MM.1S (cell line): Measurements from ENCODE around the gene ACOT12.

Source experiments
- DNase-seq: peaks from one replicate; pipeline ENCODE4 v3.0.0-alpha.2; 2015
- H2AFZ ChIP-seq: fragments of 300-600 bp; sonication (generic); 2 replicates; pipeline ENCODE4 v1.6.0; 2016; ENCODE audit warnings: antibody characterized with exemption, low read length
- H3F3A ChIP-seq: fragments of 300-600 bp; sonication (generic); 2 replicates; pipeline ENCODE4 v1.6.1; 2016; ENCODE audit warnings: mild to moderate bottlenecking, antibody characterized with exemption, low read length, moderate library complexity, mixed read lengths; ENCODE audit not compliant: insufficient read depth
- H3K27ac ChIP-seq: fragments of 300-600 bp; sonication (generic); 2 replicates; pipeline ENCODE4 v1.5.1; 2016; ENCODE audit warnings: mild to moderate bottlenecking, low read length
- H3K27me3 ChIP-seq: fragments of 300-600 bp; sonication (generic); replicated peaks from 2 replicates; pipeline ENCODE4 v1.6.0; 2016; ENCODE audit warnings: low read length; ENCODE audit not compliant: insufficient read depth
- H3K36me3 ChIP-seq: fragments of 300-600 bp; sonication (generic); replicated peaks from 2 replicates; pipeline ENCODE4 v1.6.1; 2016; ENCODE audit warnings: mild to moderate bottlenecking, low read length, mixed read lengths; ENCODE audit not compliant: insufficient read depth
- H3K4me1 ChIP-seq: fragments of 300-600 bp; sonication (generic); 2 replicates; pipeline ENCODE4 v1.6.1; 2016; ENCODE audit warnings: low read length, mixed read lengths
- H3K4me2 ChIP-seq: fragments of 300-600 bp; sonication (generic); 2 replicates; pipeline ENCODE4 v1.6.0; 2016; ENCODE audit warnings: low read depth, low read length
- H3K4me3 ChIP-seq: fragments of 300-600 bp; sonication (generic); 2 replicates; pipeline ENCODE4 v1.5.1; 2016; ENCODE audit warnings: low read length, mixed read lengths
- H3K79me2 ChIP-seq: fragments of 300-600 bp; sonication (generic); 2 replicates; pipeline ENCODE4 v1.6.1; 2016; ENCODE audit warnings: mixed run types, low read length, mixed read lengths
- H3K9ac ChIP-seq: fragments of 300-600 bp; sonication (generic); 2 replicates; pipeline ENCODE4 v1.6.1; 2016; ENCODE audit warnings: low read length, mixed read lengths
- H3K9me2 ChIP-seq: fragments of 300-600 bp; sonication (generic); replicated peaks from 2 replicates; pipeline ENCODE4 v1.6.1; 2016; ENCODE audit warnings: mild to moderate bottlenecking, low read length, mixed read lengths; ENCODE audit not compliant: insufficient read depth
- H3K9me3 ChIP-seq: fragments of 300-600 bp; sonication (generic); replicated peaks from 2 replicates; pipeline ENCODE4 v1.6.1; 2016; ENCODE audit warnings: mild to moderate bottlenecking, low read length, mixed read lengths; ENCODE audit not compliant: insufficient read depth
- H4K20me1 ChIP-seq: fragments of 300-600 bp; sonication (generic); 2 replicates; pipeline ENCODE4 v1.6.1; 2016; ENCODE audit warnings: mild to moderate bottlenecking, low read length, moderate library complexity, mixed read lengths; ENCODE audit not compliant: insufficient read depth
- EZH2 ChIP-seq: fragments of 300-600 bp; sonication (generic); optimal IDR thresholded peaks from 2 replicates; pipeline ENCODE3; 2017; ENCODE audit warnings: low read depth, mild to moderate bottlenecking, antibody characterized with exemption, low read length, mixed read lengths
- EZH2phosphoT487 ChIP-seq: fragments of 300-600 bp; sonication (generic); IDR thresholded peaks from 2 replicates; pipeline ENCODE4 v1.6.1; 2018; ENCODE audit warnings: antibody characterized with exemption, low read length
- TF ChIP-seq, protein P1 (sequence below): fragments of 300-600 bp; sonication (generic); IDR thresholded peaks from 2 replicates; pipeline ENCODE4 v1.5.1; 2016; ENCODE audit warnings: antibody characterized with exemption, low read length, mixed read lengths

Gene ACOT12

GRCh38 chr5:81395262-81395661 lies 1.3 kb upstream of the ACOT12 start:
- no peaks in the 10 kb centered on the region for H3F3A ChIP-seq
- H4K20me1 ChIP-seq: no peaks in the 10 kb centered on the region
- no peak overlapping the region for H3K4me3 ChIP-seq
- H3K9me3 ChIP-seq: no peaks in the 10 kb centered on the region
- no peak overlapping the region for H3K9ac ChIP-seq
- H3K4me2 ChIP-seq: no peak overlapping the region
- H3K36me3 ChIP-seq: no peaks in the 10 kb centered on the region
- H3K79me2 ChIP-seq: no peaks in the 10 kb centered on the region
- no peak overlapping the region for H3K27ac ChIP-seq
- H3K4me1 ChIP-seq: no peaks in the 10 kb centered on the region
- no peaks in the 10 kb centered on the region for H3K27me3 ChIP-seq
- H3K9me2 ChIP-seq: no peaks in the 10 kb centered on the region
- DNase-seq: no peak
- TF ChIP-seq EZH2phosphoT487 (no peak), EZH2 (no peak)
- TF ChIP-seq, protein P1, sequence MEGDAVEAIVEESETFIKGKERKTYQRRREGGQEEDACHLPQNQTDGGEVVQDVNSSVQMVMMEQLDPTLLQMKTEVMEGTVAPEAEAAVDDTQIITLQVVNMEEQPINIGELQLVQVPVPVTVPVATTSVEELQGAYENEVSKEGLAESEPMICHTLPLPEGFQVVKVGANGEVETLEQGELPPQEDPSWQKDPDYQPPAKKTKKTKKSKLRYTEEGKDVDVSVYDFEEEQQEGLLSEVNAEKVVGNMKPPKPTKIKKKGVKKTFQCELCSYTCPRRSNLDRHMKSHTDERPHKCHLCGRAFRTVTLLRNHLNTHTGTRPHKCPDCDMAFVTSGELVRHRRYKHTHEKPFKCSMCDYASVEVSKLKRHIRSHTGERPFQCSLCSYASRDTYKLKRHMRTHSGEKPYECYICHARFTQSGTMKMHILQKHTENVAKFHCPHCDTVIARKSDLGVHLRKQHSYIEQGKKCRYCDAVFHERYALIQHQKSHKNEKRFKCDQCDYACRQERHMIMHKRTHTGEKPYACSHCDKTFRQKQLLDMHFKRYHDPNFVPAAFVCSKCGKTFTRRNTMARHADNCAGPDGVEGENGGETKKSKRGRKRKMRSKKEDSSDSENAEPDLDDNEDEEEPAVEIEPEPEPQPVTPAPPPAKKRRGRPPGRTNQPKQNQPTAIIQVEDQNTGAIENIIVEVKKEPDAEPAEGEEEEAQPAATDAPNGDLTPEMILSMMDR: no peak
- no peak overlapping the region for H2AFZ ChIP-seq

- Histone ChIP-seq H3K4me3 (no peak overlapping the region), H3K9me3 (no peaks in the 10 kb centered on the region), H3K4me2 (no peak overlapping the region)
Observed at GRCh38 chr5:81393430-81393782, 528 bp downstream of the ACOT12 start.

DNA sequence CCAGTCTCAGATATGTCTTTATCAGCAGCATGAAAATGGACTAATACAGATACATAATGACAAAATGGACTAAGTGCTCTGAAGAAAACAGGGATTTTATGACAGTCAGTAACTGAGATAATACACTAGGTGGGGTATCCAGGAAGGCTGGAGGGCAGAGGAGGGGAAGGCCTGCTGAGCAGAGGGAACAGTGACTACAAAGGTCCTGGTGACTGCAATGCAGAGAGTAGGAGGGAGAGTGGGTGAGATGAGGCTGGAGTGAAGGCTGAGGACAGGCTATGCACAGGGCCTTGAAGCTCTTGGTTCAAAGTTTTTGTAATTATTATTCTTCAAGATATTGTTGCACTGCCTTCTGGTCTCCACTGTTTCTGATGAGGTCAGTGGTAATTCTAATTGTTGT lies 4.9 kb downstream of the ACOT12 start:
- H3K4me3 ChIP-seq: no peak overlapping the region
- no peak overlapping the region for H3K9ac ChIP-seq
- no peaks in the 10 kb centered on the region for H3K36me3 ChIP-seq
- no peaks in the 10 kb centered on the region for H3K4me1 ChIP-seq
- no peaks in the 10 kb centered on the region for H3K9me2 ChIP-seq
- no peak for DNase-seq
- no peaks in the 10 kb centered on the region for H3F3A ChIP-seq
- no peaks in the 10 kb centered on the region for H4K20me1 ChIP-seq
- H3K79me2 ChIP-seq: no peaks in the 10 kb centered on the region
- TF ChIP-seq, protein P1: no peak
- TF ChIP-seq EZH2phosphoT487 (no peak), EZH2 (no peak)
- H3K27me3 ChIP-seq: no peaks in the 10 kb centered on the region
- no peak overlapping the region for H3K4me2 ChIP-seq
- H3K27ac ChIP-seq: no peak overlapping the region
- no peaks in the 10 kb centered on the region for H3K9me3 ChIP-seq
- H2AFZ ChIP-seq: no peak overlapping the region

More at GRCh38 chr5:81393430-81393782, 528 bp downstream of the ACOT12 start:
- no peaks in the 10 kb centered on the region for H3F3A ChIP-seq
- no peaks in the 10 kb centered on the region for H3K27me3 ChIP-seq
- no peaks in the 10 kb centered on the region for H3K79me2 ChIP-seq
- H4K20me1 ChIP-seq: no peaks in the 10 kb centered on the region
- no peaks in the 10 kb centered on the region for H3K4me1 ChIP-seq
- H3K9ac ChIP-seq: no peak overlapping the region
- TF ChIP-seq, protein P1: no peak
- TF ChIP-seq EZH2phosphoT487 (no peak), EZH2 (no peak)
- no peak overlapping the region for H2AFZ ChIP-seq
- no peak for DNase-seq
- no peaks in the 10 kb centered on the region for H3K9me2 ChIP-seq
- H3K36me3 ChIP-seq: no peaks in the 10 kb centered on the region
- no peak overlapping the region for H3K27ac ChIP-seq

GRCh38 chr5:81388169-81388568 lies 5.8 kb downstream of the ACOT12 start:
- Histone ChIP-seq H3K27ac (no peak overlapping the region), H2AFZ (no peak overlapping the region), H3K27me3 (no peaks in the 10 kb centered on the region), H4K20me1 (no peaks in the 10 kb centered on the region), H3K4me2 (no peak overlapping the region), H3K9me2 (no peaks in the 10 kb centered on the region), H3K36me3 (no peaks in the 10 kb centered on the region), H3K9me3 (no peaks in the 10 kb centered on the region), H3K9ac (no peak overlapping the region), H3K79me2 (no peaks in the 10 kb centered on the region), H3F3A (no peaks in the 10 kb centered on the region), H3K4me1 (no peaks in the 10 kb centered on the region), H3K4me3 (no peak overlapping the region)
- DNase-seq: no peak
- TF ChIP-seq EZH2phosphoT487: no peak
- TF ChIP-seq, protein P1: no peak
- no peak for TF ChIP-seq EZH2
